GM06990 (cell line): ENCODE data around the gene RHNO1.

Source experiments
- DNase-seq: peaks from one replicate; pipeline ENCODE4 v3.0.0-alpha.2; 2011; ENCODE audit not compliant: insufficient read length; ENCODE audit errors: extremely low read depth
- H3K27me3 ChIP-seq: replicated peaks from 2 replicates; pipeline ENCODE4 v1.6.0; 2011; ENCODE audit warnings: low read length; ENCODE audit not compliant: control insufficient read depth, insufficient read depth
- H3K36me3 ChIP-seq: 2 replicates; pipeline ENCODE4 v1.5.1; 2011; ENCODE audit warnings: low read length; ENCODE audit not compliant: control insufficient read depth, insufficient read depth
- H3K4me3 ChIP-seq: replicated peaks from 2 replicates; pipeline ENCODE4 v1.5.1; 2011; ENCODE audit warnings: low read depth, mild to moderate bottlenecking, control low read depth, low read length
- TF ChIP-seq, protein P1 (sequence below): IDR thresholded peaks from 2 replicates; pipeline ENCODE4 v1.5.1; 2011; ENCODE audit warnings: low read length, control low read depth, mild to moderate bottlenecking, inconsistent platforms; ENCODE audit not compliant: insufficient read depth, poor library complexity, severe bottlenecking

Gene RHNO1, protein sequence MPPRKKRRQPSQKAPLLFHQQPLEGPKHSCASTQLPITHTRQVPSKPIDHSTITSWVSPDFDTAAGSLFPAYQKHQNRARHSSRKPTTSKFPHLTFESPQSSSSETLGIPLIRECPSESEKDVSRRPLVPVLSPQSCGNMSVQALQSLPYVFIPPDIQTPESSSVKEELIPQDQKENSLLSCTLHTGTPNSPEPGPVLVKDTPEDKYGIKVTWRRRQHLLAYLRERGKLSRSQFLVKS

DNA sequence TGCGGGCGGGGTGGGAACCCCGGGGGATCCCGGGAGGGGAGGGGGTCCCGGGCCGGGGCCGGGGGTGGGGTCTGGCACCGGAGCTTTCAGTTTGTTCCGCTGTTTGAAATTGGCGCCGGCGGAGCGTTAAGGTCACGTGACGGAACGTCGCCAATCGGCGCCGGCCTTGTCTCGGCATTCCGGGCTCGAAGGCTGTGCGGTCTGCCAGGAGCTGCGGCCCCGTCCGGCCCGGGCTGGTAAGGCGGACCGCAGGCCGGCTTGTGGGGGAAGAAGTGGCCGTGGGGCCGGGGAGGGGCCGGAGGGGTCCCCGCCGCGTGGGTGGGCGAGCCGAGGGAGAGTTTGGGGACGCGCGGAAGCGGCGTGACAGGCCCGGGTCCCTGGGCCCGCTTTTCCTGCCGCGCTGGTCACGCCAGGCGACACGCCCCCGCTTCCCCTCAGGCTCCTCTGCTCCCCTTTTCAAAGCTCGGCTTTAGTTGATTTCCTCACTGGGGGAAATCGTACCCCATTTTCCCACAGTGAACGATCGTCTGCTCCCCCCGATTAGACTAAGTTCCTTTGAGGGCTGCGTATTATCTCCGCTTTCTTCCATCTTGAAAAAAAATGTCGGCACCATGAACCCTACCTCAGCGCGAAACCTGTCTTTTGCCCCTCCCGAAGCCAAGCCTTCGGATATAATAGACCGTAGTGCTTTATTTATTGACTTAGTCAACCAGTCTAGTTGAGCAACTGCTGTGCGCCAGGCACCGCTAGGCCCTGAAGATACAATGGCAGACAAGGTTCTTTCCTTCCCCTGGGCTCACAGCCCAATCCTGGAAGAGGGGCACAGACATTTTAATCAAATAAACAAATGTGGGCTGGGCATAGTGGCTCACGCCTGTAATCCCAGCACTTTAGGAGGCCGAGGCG, at the start of gene RHNO1, which contains the start of gene FOXM1:
Gene RHNO1 (plus strand): TSS at position 177 of the 906 bp plus-strand sequence. CDS start 8,144 bp downstream, outside the sequence.
Gene FOXM1 (minus strand): TSS at position 128 of the 906 bp plus-strand sequence. CDS start 2,696 bp downstream, outside the sequence.
- peaks cover 9% of the 10 kb centered on the region for H3K36me3 ChIP-seq
- H3K4me3 ChIP-seq = peak within 1 kb of the TSS; percentile 96
- DNase-seq = peak; percentile 89
- no peaks in the 10 kb centered on the region for H3K27me3 ChIP-seq
- TF ChIP-seq, protein P1, sequence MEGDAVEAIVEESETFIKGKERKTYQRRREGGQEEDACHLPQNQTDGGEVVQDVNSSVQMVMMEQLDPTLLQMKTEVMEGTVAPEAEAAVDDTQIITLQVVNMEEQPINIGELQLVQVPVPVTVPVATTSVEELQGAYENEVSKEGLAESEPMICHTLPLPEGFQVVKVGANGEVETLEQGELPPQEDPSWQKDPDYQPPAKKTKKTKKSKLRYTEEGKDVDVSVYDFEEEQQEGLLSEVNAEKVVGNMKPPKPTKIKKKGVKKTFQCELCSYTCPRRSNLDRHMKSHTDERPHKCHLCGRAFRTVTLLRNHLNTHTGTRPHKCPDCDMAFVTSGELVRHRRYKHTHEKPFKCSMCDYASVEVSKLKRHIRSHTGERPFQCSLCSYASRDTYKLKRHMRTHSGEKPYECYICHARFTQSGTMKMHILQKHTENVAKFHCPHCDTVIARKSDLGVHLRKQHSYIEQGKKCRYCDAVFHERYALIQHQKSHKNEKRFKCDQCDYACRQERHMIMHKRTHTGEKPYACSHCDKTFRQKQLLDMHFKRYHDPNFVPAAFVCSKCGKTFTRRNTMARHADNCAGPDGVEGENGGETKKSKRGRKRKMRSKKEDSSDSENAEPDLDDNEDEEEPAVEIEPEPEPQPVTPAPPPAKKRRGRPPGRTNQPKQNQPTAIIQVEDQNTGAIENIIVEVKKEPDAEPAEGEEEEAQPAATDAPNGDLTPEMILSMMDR = no peak

DNA sequence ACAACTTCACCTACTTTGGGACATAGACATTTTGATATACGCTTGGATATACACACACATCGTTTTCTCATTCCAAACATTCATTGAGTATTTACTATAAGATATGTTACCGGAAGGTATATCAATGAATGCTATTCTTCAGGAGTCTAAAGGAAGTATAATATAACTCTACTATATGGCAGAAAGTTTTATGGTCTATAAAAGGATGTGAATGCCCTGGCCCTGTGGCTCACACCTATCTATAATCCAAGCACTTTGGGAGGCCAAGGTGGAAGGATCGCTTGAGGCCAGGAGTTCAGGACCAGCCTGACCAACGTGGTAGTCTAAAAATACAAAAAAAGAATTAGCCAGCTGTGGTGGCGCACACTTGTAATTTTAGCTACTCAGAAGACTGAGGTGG, 47.7 kb upstream of the RHNO1 start:
- TF ChIP-seq, protein P1 = no peak
- no peaks in the 10 kb centered on the region for H3K27me3 ChIP-seq
- DNase-seq = no peak
- H3K36me3 ChIP-seq = peaks cover 23% of the 10 kb centered on the region
- H3K4me3 ChIP-seq = no peak overlapping the region

DNA sequence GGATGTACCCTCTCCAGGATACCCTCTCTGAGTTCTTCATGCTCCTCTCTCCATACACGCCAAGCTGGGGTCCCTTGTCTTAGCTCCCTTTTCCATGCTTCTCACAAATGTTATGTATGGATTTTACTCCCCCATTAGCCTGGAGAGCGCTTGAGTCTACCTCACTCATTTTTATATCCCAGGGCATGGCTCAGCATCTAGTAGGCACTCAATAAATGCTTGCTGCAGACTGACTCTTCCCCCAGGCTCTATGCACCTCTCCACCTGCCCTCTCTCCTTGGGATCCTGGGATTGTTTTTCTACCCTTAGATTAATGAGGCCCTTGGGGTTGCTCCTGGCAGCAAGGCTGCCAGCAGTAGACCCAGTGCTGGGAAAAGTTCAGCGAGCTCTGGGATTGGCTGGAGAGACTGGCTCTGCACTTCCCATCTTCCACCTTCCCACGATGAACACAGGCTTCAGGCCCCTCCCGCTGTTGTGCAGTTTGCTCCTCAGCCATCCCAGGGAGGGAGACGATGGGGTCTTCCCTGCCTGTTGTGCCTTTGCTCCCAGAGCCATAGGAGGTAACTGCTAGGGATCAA, 44.4 kb upstream of the RHNO1 start:
- TF ChIP-seq, protein P1 = no peak
- DNase-seq = no peak
- Histone ChIP-seq H3K4me3 (no peak overlapping the region), H3K27me3 (no peaks in the 10 kb centered on the region), H3K36me3 (peaks cover 10% of the 10 kb centered on the region)

DNA sequence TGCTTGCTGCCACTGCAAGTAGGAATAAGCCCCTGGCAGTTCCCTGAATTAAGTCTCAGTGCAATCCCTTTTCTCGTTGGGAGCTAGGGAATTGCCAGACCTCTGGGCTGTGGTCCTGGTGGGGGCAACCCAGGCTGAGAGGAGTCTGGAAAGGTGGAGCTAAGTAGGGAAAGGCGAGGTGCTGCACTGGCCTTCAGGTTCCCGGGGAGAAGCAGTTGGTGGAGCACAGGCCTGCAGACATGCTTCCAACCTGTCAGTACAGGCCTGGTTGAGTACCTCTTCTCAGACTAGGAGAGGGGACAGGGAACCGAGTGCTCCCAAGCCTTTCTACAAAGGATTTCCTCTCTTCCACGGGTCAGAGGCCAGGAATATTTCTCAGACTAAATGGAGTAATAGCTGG, 43.7 kb upstream of the RHNO1 start:
- peaks cover 7% of the 10 kb centered on the region for H3K36me3 ChIP-seq
- H3K27me3 ChIP-seq = no peaks in the 10 kb centered on the region
- no peak overlapping the region for H3K4me3 ChIP-seq
- no peak for DNase-seq
- TF ChIP-seq, protein P1 = no peak

DNA sequence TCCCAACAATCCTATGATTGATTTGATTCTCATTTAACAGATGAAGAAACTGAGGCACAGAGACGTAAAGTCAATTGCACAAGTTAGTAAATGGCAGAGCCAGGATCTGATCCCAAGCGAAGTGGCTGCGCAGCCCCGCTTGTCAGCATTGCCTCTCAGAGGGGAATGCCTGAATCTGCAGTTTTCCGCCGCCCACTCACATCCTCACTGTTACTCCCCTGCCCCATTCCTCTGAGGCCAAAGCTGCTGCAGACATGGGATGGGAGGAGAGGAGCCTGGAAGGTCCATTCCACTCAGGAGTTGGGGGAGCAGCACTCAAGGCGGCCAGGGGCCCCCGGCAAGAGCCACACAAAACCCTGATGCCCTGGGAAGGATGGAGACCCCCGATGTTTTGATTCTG, 43.2 kb upstream of the RHNO1 start:
- TF ChIP-seq, protein P1 = no peak
- peaks cover 7% of the 10 kb centered on the region for H3K36me3 ChIP-seq
- no peak overlapping the region for H3K4me3 ChIP-seq
- no peak for DNase-seq
- no peaks in the 10 kb centered on the region for H3K27me3 ChIP-seq
